Daoy (cell line): Measurements from ENCODE around the gene KRTAP10-11. TPM values are rescaled to one million over a fixed set of nuclear protein-coding genes. Genes with fewer than 3 reads are reported as not detected.

Experiments
- DNase-seq: peaks from one replicate; pipeline ENCODE4 v3.0.0-alpha.2; 2015; ENCODE audit warnings: low read depth
- total RNA-seq: library from RNA; depleted of rRNA; stranded (reverse); fragments of >200 nt; shearing (Covaris generic); gene quantifications from 2 replicates; pipeline ENCODE4 v1.2.3, GENCODE V29; 2014; rRNA removed

KRTAP10-11 gene
- total RNA-seq, 1 experiment from 2014 or later = not detected

GRCh38 chr21:44695184-44695583, 49.0 kb downstream of the KRTAP10-11 start:
- DNase-seq = no peak

- DNase-seq = no peak
Observed at GRCh38 chr21:44695641-44696040, 49.4 kb downstream of the KRTAP10-11 start.

GRCh38 chr21:44696572-44696971, 50.4 kb downstream of the KRTAP10-11 start:
- no peak for DNase-seq

Other genes with a start within 250 kb of the KRTAP10-11 start
- 0.06 and 0.17 TPM in 2 replicates for gene LRRC3, start 190.9 kb upstream of the KRTAP10-11 start, total RNA-seq
- not detected in 2 replicates for gene KRTAP10-1, start 106.2 kb upstream of the KRTAP10-11 start, total RNA-seq
- gene KRTAP10-2, start 94.9 kb upstream of the KRTAP10-11 start, total RNA-seq = not detected in 2 replicates
- not detected in 2 replicates for gene KRTAP10-3, start 87.6 kb upstream of the KRTAP10-11 start, total RNA-seq
- gene KRTAP10-4, start 72.7 kb upstream of the KRTAP10-11 start, total RNA-seq = not detected in 2 replicates
- gene KRTAP10-5, start 65.8 kb upstream of the KRTAP10-11 start, total RNA-seq = not detected in 2 replicates
- not detected in 2 replicates for gene KRTAP10-6, start 53.9 kb upstream of the KRTAP10-11 start, total RNA-seq
- gene KRTAP10-7, start 45.8 kb upstream of the KRTAP10-11 start, total RNA-seq = not detected in 2 replicates
- not detected in 2 replicates for gene KRTAP10-8, start 34.3 kb upstream of the KRTAP10-11 start, total RNA-seq
- not detected in 2 replicates for gene KRTAP10-9, start 19.3 kb upstream of the KRTAP10-11 start, total RNA-seq
- gene KRTAP10-10, start 9.1 kb upstream of the KRTAP10-11 start, total RNA-seq = not detected in 2 replicates
- gene KRTAP12-4, start 8.2 kb downstream of the KRTAP10-11 start, total RNA-seq = not detected in 2 replicates
- gene KRTAP12-3, start 11.5 kb downstream of the KRTAP10-11 start, total RNA-seq = not detected in 2 replicates
- not detected in 2 replicates for gene KRTAP12-2, start 20.5 kb downstream of the KRTAP10-11 start, total RNA-seq
- not detected in 2 replicates for gene KRTAP12-1, start 35.7 kb downstream of the KRTAP10-11 start, total RNA-seq
- not detected in 2 replicates for gene KRTAP10-12, start 50.8 kb downstream of the KRTAP10-11 start, total RNA-seq
- not detected in 2 replicates for gene TSPEAR, start 65.2 kb downstream of the KRTAP10-11 start, total RNA-seq
- gene UBE2G2, start 155.4 kb downstream of the KRTAP10-11 start, total RNA-seq = 90.1 and 152 TPM in 2 replicates
- gene SUMO3, start 171.6 kb downstream of the KRTAP10-11 start, total RNA-seq = 98.9 and 125 TPM in 2 replicates
- gene PTTG1IP, start 227.3 kb downstream of the KRTAP10-11 start, total RNA-seq = 321 and 333 TPM in 2 replicates